ENCODE results near the gene CYP11A1.
A peak's percentile ranks its signal among the peaks of the same experiment; 100 is the strongest.

CYP11A1 gene

DNA sequence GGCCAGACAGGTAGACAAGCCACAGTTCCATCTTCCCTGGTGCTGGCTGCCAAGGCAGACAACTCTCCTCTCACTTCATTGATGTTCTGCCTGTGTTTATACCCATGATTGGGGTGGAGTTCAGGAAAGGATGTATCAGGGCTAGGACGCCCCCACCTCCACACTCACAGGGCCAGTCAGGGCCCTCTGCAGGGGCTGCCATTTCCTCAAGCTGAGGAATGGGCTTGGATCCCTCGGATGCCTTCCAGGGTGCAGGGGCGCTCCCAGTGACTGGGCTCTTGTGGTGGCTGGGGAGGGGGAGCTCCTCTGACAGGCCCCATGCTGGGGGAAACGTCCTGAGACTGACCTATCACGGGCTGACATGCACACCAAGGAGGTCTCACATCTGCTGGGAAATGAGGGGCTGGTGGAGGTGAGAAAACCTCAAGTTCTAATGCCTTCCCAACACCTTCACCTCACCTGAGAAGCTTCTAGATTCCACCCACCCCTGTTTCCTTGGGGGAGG lies 34.9 kb upstream of the CYP11A1 start:
- H3K79me2 ChIP-seq (ENCODE audit: insufficient read depth, low read length), result no peaks in the 10 kb centered on the region
- H3K9me2 ChIP-seq (replicated peaks; ENCODE audit: low read depth, low read length), result no peaks in the 10 kb centered on the region
- peak overlapping the region; percentile 70 for H3K9ac ChIP-seq (ENCODE audit: low read depth, low read length, poor library complexity, severe bottlenecking)
- H4K20me1 ChIP-seq (ENCODE audit: insufficient read depth, low read length, poor library complexity, severe bottlenecking), result no peaks in the 10 kb centered on the region
- H3K4me2 ChIP-seq (ENCODE audit: low read depth, low read length, poor library complexity, severe bottlenecking), result peak overlapping the region; percentile 79
- H3F3A ChIP-seq (ENCODE audit: low read depth), result no peaks in the 10 kb centered on the region
- H3K27me3 ChIP-seq (ENCODE audit: insufficient read depth, low read length, poor library complexity, severe bottlenecking), result no peaks in the 10 kb centered on the region
- TF ChIP-seq, protein P1, sequence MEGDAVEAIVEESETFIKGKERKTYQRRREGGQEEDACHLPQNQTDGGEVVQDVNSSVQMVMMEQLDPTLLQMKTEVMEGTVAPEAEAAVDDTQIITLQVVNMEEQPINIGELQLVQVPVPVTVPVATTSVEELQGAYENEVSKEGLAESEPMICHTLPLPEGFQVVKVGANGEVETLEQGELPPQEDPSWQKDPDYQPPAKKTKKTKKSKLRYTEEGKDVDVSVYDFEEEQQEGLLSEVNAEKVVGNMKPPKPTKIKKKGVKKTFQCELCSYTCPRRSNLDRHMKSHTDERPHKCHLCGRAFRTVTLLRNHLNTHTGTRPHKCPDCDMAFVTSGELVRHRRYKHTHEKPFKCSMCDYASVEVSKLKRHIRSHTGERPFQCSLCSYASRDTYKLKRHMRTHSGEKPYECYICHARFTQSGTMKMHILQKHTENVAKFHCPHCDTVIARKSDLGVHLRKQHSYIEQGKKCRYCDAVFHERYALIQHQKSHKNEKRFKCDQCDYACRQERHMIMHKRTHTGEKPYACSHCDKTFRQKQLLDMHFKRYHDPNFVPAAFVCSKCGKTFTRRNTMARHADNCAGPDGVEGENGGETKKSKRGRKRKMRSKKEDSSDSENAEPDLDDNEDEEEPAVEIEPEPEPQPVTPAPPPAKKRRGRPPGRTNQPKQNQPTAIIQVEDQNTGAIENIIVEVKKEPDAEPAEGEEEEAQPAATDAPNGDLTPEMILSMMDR (conservative IDR thresholded peaks at IDR 0.05; ENCODE audit: low read length), result no peak
- TF ChIP-seq EZH2phosphoT487 (IDR thresholded peaks at IDR 0.05; ENCODE audit: borderline replicate concordance), result no peak
- H3K4me1 ChIP-seq (ENCODE audit: insufficient read depth, low read length, poor library complexity, severe bottlenecking), result peaks cover 70% of the 10 kb centered on the region
- H3K36me3 ChIP-seq (ENCODE audit: insufficient read depth, low read length), result no peaks in the 10 kb centered on the region
- no peak overlapping the region for H2AFZ ChIP-seq (ENCODE audit: low read length)
- no peaks in the 10 kb centered on the region for H3K9me3 ChIP-seq (ENCODE audit: insufficient read depth, low read depth, low read length)
- H3K4me3 ChIP-seq (ENCODE audit: low read length, poor library complexity, severe bottlenecking), result peak overlapping the region; percentile 57

DNA sequence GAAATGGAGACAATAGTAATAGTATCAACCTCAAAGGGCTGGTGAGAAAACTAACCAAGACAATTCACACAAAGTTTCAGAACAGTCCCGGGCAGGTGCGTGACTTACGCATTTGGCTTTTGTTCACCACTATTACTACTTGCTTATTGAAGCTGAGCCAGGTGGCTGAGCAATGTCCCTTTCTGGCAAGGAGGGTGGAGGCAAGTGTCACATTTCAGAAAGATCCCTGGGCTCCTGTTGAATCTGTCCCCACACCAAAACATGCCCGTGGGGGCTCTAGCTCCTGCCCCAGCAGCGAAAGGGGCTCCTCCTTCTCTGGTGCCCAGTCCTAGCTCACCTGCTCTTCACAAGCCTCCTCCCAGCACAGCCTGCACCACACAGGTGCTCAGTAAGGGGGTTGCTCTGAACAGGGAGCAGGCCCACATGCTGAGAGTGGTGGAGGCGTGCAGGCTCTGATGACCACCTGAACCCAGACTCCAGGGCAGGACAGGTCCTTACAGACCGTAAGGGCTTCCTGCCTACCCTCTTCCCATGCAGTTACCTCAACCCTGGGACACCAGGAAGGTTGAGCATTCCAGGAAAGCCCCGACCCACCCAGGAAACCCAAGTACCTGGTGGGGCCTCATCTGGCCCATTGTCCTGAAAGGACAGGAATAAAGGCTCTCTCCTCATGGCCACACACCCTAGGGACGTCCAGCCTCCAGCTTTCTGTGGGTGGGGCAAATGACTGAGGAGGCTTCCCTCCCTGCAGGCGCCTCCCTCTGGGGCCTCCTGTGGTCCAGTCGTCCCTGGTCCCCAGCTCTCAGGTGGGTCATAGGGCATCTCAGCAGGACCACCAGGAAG lies 33.7 kb upstream of the CYP11A1 start:
- no peaks in the 10 kb centered on the region for H3K79me2 ChIP-seq (ENCODE audit: insufficient read depth, low read length)
- no peak overlapping the region for H3K4me3 ChIP-seq (ENCODE audit: low read length, poor library complexity, severe bottlenecking)
- TF ChIP-seq, protein P1 (conservative IDR thresholded peaks at IDR 0.05; ENCODE audit: low read length), result no peak
- TF ChIP-seq EZH2phosphoT487 (IDR thresholded peaks at IDR 0.05; ENCODE audit: borderline replicate concordance), result no peak
- H3K9me2 ChIP-seq (replicated peaks; ENCODE audit: low read depth, low read length), result no peaks in the 10 kb centered on the region
- no peaks in the 10 kb centered on the region for H3F3A ChIP-seq (ENCODE audit: low read depth)
- no peaks in the 10 kb centered on the region for H4K20me1 ChIP-seq (ENCODE audit: insufficient read depth, low read length, poor library complexity, severe bottlenecking)
- no peaks in the 10 kb centered on the region for H3K36me3 ChIP-seq (ENCODE audit: insufficient read depth, low read length)
- H2AFZ ChIP-seq (ENCODE audit: low read length), result no peak overlapping the region
- H3K9me3 ChIP-seq (ENCODE audit: insufficient read depth, low read depth, low read length), result no peaks in the 10 kb centered on the region
- no peaks in the 10 kb centered on the region for H3K27me3 ChIP-seq (ENCODE audit: insufficient read depth, low read length, poor library complexity, severe bottlenecking)
- peak overlapping the region; percentile 70 for H3K9ac ChIP-seq (ENCODE audit: low read depth, low read length, poor library complexity, severe bottlenecking)
- peaks cover 82% of the 10 kb centered on the region for H3K4me1 ChIP-seq (ENCODE audit: insufficient read depth, low read length, poor library complexity, severe bottlenecking)
- H3K4me2 ChIP-seq (ENCODE audit: low read depth, low read length, poor library complexity, severe bottlenecking), result peak overlapping the region; percentile 75

DNA sequence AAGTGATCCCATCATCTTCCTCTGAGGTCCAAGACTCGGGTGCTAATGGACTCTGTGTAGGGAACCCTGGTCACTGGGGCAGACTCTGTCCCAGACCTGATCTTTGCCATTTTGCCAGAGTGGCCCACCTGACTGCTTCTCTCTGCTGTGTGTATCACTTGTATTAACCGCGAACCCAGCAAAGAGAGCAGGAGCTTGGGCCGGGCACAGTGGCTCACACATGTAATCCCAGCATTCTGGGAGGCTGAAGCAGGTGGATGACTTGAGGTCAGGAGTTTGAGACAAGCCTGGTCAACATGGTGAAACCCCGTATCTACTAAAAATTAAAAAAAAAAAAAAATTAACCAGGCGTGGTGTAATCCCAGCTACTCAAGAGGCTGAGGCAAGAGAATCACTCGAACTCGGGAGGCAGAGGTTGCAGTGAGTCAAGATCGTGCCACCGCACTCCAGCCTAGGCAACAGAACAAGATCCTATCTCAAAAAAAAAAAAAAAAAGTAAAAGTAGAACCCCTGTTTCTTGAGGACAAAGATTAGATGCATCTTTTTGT lies 32.9 kb upstream of the CYP11A1 start:
- Histone ChIP-seq H3F3A (ENCODE audit: low read depth) (no peaks in the 10 kb centered on the region), H3K9me3 (ENCODE audit: insufficient read depth, low read depth, low read length) (no peaks in the 10 kb centered on the region), H3K9ac (ENCODE audit: low read depth, low read length, poor library complexity, severe bottlenecking) (peak overlapping the region; percentile 70), H3K4me3 (ENCODE audit: low read length, poor library complexity, severe bottlenecking) (peak overlapping the region; percentile 55), H3K4me1 (ENCODE audit: insufficient read depth, low read length, poor library complexity, severe bottlenecking) (peaks cover 86% of the 10 kb centered on the region), H3K36me3 (ENCODE audit: insufficient read depth, low read length) (no peaks in the 10 kb centered on the region), H3K27me3 (ENCODE audit: insufficient read depth, low read length, poor library complexity, severe bottlenecking) (no peaks in the 10 kb centered on the region), H3K4me2 (ENCODE audit: low read depth, low read length, poor library complexity, severe bottlenecking) (peak overlapping the region; percentile 75), H2AFZ (ENCODE audit: low read length) (no peak overlapping the region), H4K20me1 (ENCODE audit: insufficient read depth, low read length, poor library complexity, severe bottlenecking) (no peaks in the 10 kb centered on the region), H3K79me2 (ENCODE audit: insufficient read depth, low read length) (no peaks in the 10 kb centered on the region), H3K9me2 (replicated peaks; ENCODE audit: low read depth, low read length) (no peaks in the 10 kb centered on the region)
- no peak for TF ChIP-seq EZH2phosphoT487 (IDR thresholded peaks at IDR 0.05; ENCODE audit: borderline replicate concordance)
- TF ChIP-seq, protein P1 (conservative IDR thresholded peaks at IDR 0.05; ENCODE audit: low read length), result no peak
